G401 (cell line): ENCODE data around the gene CPSF4L. TPM values are rescaled to one million over a fixed set of nuclear protein-coding genes. Genes with fewer than 3 reads are reported as not detected.

Source experiments
- DNase-seq: peaks from one replicate; pipeline ENCODE4 v3.0.0-alpha.2; 2015; ENCODE audit warnings: low spot score
- in situ Hi-C: cut with HindIII; loops from 2 replicates; pipeline ENCODE4 v1.10.0; 2016; ENCODE audit warnings: low sequenced_read_pairs, mixed read lengths
- total RNA-seq: library from RNA; depleted of rRNA; stranded (reverse); fragments of >200 nt; shearing (Covaris generic); gene quantifications from 2 replicates; pipeline ENCODE4 v1.2.3, GENCODE V29; 2014; rRNA removed

CPSF4L gene
- total RNA-seq, 1 experiment from 2014 or later: 0.14 TPM

GRCh38 chr17:73211745-73212144, 49.9 kb downstream of the CPSF4L start:
- DNase-seq: no peak
- in situ Hi-C loops: no loop called here

- in situ Hi-C loops: no loop called here
- DNase-seq: no peak
These were observed 51.5 kb downstream of the CPSF4L start for GRCh38 chr17:73210002-73210678.

- no peak for DNase-seq
- in situ Hi-C loops: no loop called here
These were observed 52.2 kb downstream of the CPSF4L start for GRCh38 chr17:73209436-73209835.

- in situ Hi-C loops: no loop called here
- DNase-seq: no peak
These were observed 53.4 kb downstream of the CPSF4L start for GRCh38 chr17:73208139-73208827.

GRCh38 chr17:73205459-73205961, 56.2 kb downstream of the CPSF4L start:
- in situ Hi-C loops: no loop called here
- no peak for DNase-seq

GRCh38 chr17:73203788-73204479, 57.7 kb downstream of the CPSF4L start:
- in situ Hi-C loops: no loop called here
- no peak for DNase-seq

GRCh38 chr17:73203135-73203787, 58.4 kb downstream of the CPSF4L start:
- peak; percentile 23 for DNase-seq
- in situ Hi-C loops: no loop called here

GRCh38 chr17:73201215-73202069, 60.2 kb downstream of the CPSF4L start:
- in situ Hi-C loops: no loop called here

GRCh38 chr17:73200476-73200875, 61.2 kb downstream of the CPSF4L start:
- no peak for DNase-seq
- in situ Hi-C loops: no loop called here

More at GRCh38 chr17:73201215-73202069, 60.2 kb downstream of the CPSF4L start:
- DNase-seq: no peak

- in situ Hi-C loops: no loop called here
- DNase-seq: no peak
These were observed 61.8 kb downstream of the CPSF4L start for GRCh38 chr17:73199751-73200317.

- DNase-seq: no peak
- in situ Hi-C loops: no loop called here
These were observed 62.8 kb downstream of the CPSF4L start for GRCh38 chr17:73198930-73199260.

Other genes with a start within 250 kb of the CPSF4L start
- gene SLC39A11, start 169.2 kb downstream of the CPSF4L start, total RNA-seq: 4.1 and 8.7 TPM in 2 replicates
- gene SSTR2, start 96.9 kb downstream of the CPSF4L start, total RNA-seq: 0.03 TPM in 1 of 2 replicates, not detected in the other
- 8.2 and 10.8 TPM in 2 replicates for gene COG1, start 68.8 kb downstream of the CPSF4L start, total RNA-seq
- gene CDC42EP4, start 50.1 kb upstream of the CPSF4L start, total RNA-seq: 66.1 and 79.4 TPM in 2 replicates